ENCODE results near the gene RAB38. TPM values are rescaled to one million over a fixed set of nuclear protein-coding genes. Genes with fewer than 3 reads are reported as not detected.

The RAB38 gene
- total RNA-seq, 1 donor from 2014 or later: 25.1 TPM

DNA sequence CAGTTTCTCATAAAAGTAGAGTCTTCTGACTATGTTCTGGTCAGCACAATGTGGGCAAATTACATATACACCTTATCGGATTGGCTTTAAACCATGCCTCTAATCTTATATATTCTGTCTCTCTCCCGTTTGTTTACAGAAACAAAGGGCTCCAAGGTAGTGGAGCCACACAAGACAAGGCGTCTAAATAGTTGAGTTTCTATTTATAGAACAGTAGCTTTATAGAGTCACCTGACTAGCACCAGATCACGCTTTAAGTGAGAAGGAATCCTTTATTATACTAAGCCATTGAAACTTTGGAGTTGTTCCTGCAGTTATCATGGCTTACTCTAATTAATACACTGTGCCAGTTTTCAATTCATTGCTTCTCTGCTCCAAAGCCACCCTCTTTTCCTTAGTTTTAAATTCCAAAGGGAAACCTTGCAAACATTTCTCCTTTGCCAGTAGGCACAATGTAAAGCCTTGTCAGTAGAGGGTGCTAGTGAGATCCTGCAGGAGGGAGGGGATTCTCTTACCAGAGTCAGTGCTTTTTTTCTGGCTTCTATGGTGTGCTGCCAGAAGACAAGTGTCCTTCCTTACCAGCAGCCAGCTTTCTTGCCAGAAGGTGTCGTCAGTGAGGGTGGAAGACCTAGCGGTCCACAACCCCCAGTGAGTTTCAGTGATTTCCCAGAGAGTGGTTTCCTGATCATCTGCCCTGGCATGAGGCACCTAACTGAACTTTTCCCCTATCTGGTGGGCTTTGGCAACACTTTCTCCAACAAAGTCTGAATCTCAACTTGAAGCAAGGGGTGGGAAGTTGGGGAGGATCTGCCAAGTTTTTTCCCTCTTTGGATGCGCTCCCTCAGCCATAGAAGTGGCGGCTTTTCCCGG, 71.7 kb downstream of the RAB38 start:
- no peak for DNase-seq (ENCODE audit: low spot score)

DNA sequence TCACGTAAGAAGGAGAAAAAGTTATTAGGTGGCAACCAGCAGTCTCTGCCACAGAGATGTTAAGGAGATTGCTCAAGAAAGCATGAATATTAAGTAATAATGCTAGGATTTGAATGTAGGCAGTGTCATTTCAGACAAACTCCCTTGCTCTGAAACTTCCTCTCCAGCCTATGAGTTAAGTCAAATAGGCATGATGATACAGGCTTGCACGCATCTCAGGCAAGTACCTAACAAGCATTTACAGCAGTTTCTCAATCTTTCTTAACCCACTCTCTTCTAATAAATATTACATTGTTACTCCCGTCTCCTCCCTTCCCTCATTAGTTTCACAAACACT, 72.7 kb downstream of the RAB38 start:
- no peak for DNase-seq (ENCODE audit: low spot score)

DNA sequence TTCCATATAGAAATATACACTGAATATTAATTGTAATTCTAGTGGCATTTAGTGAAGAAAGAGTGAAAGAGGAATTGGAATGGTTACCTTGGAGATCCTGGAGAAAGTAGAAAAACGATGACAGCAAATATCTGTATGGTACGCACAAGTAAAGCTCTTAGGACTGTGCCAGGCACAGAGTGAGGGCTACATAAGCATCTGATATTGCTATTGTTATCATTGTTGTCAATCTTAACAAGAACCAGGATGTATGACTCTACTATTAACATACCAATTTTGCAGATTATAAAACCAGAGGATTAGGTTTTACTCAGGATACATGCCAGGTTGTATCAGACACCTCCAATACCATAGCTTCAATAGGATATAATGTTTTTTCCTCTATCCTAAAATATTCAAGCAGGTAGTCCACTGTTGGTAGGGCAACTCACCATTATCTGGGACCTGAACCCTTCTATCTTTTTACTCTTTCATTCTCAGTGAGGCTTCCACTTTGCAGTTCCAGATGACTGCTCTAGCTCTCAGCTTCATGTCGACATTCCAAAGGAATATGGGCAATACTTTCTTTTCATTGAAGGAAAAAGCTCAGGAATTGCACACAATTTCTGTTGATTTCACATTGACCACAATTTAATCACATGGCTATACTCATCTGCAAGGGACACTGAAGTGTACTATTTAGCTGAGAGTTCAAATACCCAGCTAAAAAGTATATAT, 73.2 kb downstream of the RAB38 start:
- DNase-seq (ENCODE audit: low spot score): no peak

DNA sequence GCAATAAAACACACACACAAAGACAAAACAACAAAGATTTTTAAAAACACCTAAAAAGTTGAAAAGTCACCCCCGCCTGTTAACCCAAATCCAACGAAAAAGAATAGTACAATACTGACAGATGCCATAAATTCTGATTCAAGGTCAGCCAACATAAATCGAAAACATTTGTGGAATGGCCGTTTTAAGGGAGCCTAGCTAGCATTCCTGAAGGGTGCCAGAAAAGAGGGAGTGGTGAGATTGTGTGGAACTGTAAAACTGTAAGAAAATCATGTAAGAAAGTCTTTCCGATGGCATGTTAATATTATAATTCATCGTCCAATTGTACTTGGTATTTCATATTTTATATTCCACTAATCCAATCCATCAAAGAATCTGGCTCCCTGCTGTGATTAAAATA, 75.1 kb downstream of the RAB38 start:
- DNase-seq (ENCODE audit: low spot score): no peak

DNA sequence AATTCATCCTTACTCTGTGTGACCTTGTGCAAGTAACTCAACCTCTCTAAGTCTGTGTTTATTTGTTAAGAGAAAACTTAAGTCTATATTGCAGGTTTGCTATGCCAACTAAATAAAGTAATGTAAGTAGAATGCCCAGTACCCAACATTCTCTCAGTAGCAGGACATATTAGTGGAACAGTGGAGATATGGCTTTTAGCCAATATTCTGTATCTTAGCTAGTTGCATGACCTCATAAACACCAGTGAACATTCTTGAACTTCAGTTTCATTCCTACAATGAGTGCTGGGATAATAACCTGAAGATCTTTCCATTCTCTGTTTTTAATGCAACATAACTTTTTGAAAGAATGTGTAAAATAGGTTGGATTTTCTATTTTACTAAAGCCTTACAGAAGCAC, 77.0 kb downstream of the RAB38 start:
- no peak for DNase-seq (ENCODE audit: low spot score)

DNA sequence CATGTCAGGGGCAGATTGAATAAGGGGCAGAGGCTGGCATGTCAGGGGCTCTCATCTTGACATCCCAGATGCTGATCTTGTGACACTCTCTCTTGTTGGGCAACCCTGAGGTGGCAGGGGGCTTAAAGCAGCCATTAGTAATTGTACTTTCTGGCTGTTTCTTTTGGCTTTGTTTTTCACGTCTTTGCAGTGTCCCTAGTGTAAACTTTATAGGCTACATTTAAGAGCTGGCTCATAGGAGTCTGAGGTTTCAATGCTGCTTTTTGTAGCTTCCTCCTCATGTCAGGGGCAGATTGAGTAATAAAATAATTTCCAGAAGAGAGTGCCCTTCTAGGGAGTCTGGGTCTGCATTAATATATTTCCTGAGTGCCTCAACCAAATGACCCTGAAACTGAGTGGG, 86.1 kb downstream of the RAB38 start:
- no peak for DNase-seq (ENCODE audit: low spot score)

DNA sequence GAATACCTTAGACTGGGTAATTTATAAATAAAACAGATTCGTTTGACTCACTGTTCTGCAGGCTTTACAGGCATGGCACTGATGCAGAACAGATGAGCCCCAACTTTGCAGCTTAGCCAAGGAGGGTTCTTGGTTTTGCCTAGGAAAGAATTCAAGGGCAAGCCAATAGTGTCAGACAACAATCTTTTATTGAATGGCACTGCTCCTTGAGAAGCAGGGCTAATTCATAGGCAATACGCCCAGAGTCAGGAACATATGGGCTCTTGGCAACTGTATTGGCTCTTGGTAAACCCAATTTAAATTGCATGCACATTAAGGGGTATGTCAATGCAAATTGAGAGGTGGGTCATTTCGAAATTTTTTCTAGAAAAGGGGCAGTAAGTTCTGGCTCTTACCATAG, 87.9 kb downstream of the RAB38 start:
- DNase-seq (ENCODE audit: low spot score): no peak

DNA sequence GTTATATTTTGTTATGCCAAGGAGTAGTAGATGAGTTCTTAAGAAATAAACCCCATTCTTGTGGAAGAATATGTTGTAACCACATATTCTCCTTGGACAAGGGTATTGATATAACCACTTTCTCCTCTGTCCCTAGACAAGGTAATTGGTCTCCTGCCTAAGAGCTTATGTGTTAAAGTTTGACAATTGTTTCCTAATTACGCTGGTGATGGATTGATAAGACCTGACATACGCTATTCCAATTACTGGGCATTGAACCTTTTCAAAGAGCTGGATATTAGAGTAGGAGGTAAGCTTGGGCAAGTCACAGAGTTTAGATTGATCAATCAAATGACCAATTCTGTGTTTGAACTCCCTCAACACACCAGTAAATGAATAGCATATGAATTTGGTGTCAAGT, 88.9 kb downstream of the RAB38 start:
- no peak for DNase-seq (ENCODE audit: low spot score)

DNA sequence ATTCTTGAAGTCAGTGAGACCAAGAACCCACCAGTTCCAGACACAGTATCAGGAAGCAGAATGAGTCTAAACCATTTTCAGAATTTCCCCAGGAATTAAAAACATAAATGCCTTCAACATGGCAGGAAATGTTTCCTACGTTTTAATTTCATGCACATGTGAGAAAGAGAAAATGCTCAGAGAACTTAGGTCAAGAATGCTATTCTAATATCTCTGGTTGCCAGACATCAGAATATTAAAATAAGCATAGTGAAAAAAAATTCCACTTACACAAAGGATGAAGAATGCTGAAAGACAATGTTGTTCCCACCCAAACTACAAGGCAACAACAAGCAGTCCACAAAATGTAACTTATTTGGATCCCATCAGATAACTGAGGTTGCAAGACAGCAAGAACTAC, 104.8 kb downstream of the RAB38 start:
- no peak for DNase-seq (ENCODE audit: low spot score)

DNA sequence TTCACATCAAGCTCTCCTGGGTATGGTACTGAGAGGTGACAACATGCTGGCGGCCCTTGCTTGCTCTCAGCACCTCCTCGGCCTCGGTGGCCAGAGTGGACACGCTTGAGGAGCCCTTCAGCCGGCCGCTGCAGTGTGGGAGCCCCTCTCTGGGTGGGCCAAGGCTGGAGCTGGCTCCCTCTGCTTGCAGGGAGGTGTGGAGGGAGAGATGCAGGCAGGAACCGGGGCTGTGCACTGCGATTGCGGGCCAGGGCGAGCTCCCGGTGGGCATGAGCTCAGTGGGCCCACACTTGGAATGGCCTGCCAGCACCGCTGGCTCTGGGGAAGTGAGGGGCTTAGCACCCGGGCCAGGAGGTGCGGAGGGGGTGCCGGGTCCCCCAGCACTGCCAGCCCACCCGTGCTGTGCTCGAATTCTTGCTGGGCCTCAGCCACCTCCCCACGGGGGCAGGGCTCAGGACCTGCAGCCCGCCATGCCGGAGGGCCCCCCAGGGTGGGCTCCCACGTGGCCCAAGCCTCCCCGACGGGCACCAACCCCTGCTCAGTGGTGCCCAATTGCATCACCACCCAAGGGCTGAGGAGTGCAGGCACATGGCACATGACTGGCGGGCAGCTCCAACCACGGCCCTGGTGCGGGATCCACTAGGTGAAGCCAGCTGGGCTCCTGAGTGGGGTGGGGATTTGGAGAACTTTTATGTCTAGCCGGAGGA, 106.2 kb downstream of the RAB38 start:
- no peak for DNase-seq (ENCODE audit: low spot score)

DNA sequence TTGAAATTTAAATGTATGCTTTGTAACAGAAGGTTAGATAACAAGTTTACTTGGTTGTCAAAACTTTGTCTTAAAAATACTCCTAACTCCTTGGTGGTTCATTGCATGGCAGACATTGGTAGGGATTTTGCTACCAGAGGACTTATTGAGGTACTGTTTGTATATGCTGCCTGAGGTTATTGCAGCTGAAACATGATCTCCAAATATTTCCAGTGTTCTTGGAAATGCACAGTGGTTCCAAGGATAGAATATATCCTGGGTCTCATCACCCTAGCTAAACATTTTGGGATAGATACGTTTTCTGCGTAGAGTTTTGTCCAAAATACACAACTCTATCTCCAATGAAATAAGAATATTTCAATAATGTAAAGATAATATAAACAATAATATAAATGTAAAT, 109.2 kb downstream of the RAB38 start:
- no peak for DNase-seq (ENCODE audit: low spot score)

DNA sequence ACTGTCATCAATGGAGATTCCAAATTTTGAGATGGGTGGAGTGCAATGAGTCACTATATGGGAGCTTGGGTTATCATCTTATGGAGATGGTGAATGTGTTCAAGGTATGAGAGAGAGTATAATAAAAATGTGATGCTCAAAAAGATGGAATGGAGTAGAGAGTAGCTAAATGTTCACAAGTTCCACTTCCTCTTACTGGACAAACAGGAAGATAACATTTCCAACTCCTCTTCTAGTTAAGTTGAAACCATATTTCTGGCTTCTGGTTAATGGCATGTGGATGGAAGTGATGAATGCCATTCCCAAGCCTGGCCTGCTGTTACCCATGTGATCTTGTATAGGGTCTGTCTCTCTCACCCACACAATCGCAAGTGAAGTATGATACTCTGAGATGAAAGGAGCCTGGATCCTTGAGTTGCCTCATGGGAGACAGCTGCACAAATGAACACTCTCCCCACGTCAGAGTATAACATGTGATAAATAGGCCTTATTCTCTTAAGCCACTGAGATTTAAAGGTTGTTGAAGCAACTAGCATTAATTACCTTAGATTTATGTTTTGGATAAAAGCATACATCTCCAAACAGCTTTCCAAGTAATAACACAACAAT, 111.0 kb downstream of the RAB38 start:
- no peak for DNase-seq (ENCODE audit: low spot score)

Other genes starting within 250 kb of the RAB38 start
- 122 TPM for gene CTSC, start 162.3 kb upstream of the RAB38 start, total RNA-seq

Measured in ureter (tissue), 1 donor.